Retinal pigment epithelial cell (primary cell): Measurements from ENCODE around the gene HUNK.

Source experiments
- DNase-seq: peaks from one replicate; pipeline ENCODE4 v3.0.0-alpha.2; 2010; ENCODE audit warnings: low read depth
- H3K4me3 ChIP-seq: 2 replicates; pipeline ENCODE4 v1.5.1; 2011; ENCODE audit warnings: mild to moderate bottlenecking, low read length, control low read depth, moderate library complexity
- TF ChIP-seq, protein P1 (sequence below): conservative IDR thresholded peaks from 2 replicates; pipeline ENCODE4 v1.5.1; 2011; ENCODE audit warnings: low read depth, low read length, control low read depth, inconsistent platforms

HUNK gene

DNA sequence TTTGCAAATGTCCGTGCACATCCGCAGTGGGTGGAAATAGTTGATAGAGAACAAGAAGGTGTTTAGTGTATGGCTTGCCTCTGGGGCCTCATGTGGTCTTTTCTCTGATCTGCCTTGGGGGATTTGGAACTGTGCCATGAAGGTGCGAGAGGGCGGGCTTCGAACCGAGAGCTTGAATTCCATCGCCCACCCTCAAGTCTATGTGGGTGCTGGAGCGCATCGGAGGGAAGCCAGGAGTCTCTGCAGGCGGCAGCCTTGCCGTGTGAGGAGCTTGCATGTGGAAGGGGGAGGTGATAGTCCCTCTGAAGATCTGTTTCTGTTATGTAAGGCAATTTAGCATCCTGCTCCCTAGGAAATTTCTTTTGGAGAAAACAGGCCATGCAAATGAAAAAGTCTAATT, 119.6 kb downstream of the HUNK start:
- TF ChIP-seq, protein P1, sequence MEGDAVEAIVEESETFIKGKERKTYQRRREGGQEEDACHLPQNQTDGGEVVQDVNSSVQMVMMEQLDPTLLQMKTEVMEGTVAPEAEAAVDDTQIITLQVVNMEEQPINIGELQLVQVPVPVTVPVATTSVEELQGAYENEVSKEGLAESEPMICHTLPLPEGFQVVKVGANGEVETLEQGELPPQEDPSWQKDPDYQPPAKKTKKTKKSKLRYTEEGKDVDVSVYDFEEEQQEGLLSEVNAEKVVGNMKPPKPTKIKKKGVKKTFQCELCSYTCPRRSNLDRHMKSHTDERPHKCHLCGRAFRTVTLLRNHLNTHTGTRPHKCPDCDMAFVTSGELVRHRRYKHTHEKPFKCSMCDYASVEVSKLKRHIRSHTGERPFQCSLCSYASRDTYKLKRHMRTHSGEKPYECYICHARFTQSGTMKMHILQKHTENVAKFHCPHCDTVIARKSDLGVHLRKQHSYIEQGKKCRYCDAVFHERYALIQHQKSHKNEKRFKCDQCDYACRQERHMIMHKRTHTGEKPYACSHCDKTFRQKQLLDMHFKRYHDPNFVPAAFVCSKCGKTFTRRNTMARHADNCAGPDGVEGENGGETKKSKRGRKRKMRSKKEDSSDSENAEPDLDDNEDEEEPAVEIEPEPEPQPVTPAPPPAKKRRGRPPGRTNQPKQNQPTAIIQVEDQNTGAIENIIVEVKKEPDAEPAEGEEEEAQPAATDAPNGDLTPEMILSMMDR = no peak
- DNase-seq = no peak
- H3K4me3 ChIP-seq = no peak overlapping the region

DNA sequence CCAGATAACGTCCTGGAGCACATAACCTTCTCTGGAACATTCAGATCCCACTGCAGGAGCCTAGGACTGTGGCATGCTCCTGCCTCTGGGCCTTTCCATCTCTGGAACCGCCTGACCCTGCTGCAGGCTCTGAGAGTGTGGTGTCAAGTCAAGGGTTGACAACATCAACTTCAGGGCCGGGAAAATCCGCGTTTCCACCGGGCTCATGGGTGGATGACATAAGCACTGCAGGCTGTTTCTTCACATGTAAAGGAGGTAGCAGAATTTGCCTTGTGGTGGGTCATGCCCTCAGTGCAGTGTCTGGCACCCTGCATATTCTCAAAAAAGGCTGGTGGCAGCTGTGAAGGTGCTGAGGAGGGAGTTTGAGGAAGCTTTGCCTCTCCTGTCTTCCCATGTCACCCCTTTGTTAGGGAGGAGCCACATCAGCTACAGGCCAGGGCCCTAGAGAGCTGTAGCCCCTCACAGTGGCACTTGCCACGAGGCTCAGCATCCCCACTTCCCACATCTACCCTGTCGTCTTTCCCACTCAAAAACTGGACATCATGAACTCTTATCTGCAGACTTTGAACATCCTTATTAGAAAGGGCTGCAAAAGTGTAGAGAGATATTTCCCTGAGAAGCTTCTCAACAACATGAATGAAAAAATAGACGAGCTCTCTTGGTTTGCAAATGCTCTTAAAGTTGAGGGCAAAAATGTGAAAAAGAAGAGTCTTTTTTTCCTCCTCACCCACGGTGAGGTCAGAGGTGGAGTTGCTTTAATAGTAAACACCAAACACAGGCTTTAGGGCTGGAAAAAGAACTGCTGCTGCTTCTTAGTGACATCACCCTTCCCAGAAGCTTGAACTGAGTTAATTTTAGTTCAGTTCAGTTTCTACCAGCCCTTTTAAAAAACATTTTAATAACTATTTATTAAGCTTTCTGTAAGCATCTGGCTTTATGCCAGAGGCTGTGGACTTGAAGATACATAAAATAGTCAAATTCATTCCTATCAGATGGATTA, 121.3 kb downstream of the HUNK start:
- H3K4me3 ChIP-seq = no peak overlapping the region
- TF ChIP-seq, protein P1 = no peak
- DNase-seq = no peak

DNA sequence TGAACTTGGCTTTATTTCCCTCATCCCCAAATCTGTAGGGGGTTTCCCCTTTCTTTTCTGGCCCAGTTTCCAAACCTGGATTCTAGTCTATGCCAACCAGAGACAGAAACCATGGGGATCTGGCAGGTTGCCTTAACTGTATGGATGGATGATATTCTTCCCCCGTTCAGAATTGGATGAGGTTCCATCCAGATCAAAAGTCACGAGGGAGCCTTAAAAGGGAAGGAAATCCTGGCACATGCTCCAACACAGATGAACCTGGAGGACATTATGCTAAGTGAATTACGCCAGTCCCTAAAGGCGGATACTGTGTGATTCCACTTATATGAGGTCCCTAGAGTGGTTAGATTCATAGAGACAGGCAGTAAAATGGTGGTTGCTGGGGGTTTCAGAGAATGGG, 124.4 kb downstream of the HUNK start:
- DNase-seq = no peak
- TF ChIP-seq, protein P1 = no peak
- no peak overlapping the region for H3K4me3 ChIP-seq

DNA sequence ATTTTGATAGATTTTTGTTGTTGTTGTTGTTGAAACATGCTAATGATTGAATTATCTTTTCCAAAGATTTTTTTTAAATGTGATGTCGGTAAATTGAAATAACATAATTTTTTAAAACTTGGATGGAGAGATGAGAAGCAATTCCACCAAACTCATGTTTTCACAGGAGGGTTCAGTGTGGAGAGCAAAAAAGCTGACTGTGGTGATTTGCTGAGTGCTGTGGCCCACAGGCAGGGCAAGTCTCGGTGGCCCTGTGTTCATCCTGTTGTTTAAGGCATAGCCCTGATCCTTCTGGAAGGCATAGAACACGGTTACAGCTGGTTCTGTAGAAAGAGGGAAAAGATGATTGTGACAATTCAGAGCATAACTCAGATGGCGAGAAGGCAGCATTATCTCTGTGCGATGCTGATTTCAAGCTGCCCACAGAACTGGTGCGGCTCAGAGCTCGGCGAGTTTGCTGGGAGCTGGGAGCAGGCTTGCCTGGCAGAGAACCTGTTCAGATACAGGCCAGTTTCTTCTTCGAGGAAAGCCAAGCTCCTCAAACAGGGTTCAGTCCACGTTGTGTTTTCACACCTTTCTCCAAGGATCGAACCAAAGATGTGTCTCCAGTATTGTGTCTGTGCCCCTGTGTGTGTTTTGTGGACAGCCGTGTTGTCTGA, 127.1 kb downstream of the HUNK start:
- H3K4me3 ChIP-seq = no peak overlapping the region
- DNase-seq = no peak
- TF ChIP-seq, protein P1 = no peak

DNA sequence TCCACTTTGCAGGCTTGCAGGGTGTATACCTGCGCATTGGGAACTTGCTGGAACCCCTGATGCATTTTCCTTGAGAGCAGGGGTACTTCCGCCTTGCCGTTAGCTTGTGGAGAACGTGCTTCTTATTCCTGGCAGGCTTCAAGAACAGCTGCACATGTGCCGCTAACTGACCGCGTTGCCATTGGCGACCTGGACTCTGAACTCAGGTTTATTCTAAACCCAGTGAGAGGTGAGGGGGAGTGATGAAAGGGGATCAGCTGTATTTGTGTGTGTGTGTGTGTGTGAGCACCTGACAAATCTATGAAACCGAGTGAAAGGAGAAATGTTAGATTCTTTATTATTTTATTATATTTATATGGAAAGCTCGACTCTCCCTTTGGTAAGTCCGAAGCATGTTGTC, 128.6 kb downstream of the HUNK start:
- no peak for DNase-seq
- H3K4me3 ChIP-seq = no peak overlapping the region
- TF ChIP-seq, protein P1 = no peak

DNA sequence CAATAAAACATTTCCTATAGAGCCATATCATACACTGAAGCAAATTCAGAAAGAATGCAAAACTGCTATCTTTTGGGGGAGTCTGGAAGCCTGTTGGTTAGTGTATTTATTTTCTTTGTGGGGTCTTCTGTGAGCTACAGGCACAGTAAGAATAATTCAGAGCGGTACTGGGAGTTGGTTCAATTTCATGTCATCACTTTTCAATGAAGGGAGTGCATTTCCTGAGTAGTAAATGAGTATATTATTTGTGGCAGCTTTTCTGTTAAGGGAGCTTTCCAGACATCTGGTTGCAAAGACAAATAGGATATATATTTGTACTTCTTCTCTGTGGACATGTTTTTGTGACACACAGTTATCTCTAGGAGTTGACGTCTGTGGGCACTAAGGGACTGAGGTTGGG, 130.6 kb downstream of the HUNK start:
- no peak overlapping the region for H3K4me3 ChIP-seq
- TF ChIP-seq, protein P1 = no peak
- DNase-seq = no peak
